GM19023 (cell line): ENCODE results near the gene ARHGEF37.
"Not testable (repeated sequence)": the region's sequence is repeated elsewhere in the genome, so short reads cannot be mapped to it uniquely, and the experiment has no call there.

Source experiments
- ATAC-seq: cut with Tn5 transposase; IDR thresholded peaks from one replicate; pipeline ENCODE4 v1.9.1; 2021; ENCODE audit warnings: mild to moderate bottlenecking, moderate library complexity; ENCODE audit not compliant: unreplicated experiment

The ARHGEF37 gene, protein sequence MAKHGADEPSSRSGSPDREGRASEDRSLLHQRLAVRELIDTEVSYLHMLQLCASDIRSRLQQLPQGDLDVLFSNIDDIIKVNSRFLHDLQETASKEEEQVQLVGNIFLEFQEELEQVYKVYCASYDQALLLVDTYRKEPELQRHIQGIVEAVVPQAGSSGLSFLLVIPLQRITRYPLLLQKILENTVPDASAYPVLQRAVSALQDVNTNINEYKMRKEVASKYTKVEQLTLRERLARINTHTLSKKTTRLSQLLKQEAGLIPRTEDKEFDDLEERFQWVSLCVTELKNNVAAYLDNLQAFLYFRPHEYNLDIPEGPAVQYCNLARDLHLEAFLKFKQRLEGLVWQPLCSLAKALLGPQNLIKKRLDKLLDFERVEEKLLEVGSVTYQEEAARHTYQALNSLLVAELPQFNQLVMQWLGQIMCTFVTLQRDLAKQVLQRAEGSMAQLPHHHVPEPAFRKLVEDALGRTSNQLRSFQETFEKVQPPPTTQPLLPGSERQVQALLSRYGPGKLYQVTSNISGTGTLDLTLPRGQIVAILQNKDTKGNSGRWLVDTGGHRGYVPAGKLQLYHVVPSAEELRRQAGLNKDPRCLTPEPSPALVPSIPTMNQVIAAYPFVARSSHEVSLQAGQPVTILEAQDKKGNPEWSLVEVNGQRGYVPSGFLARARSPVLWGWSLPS

GRCh38 chr5:149581192-149581861, at the start of gene ARHGEF37:
ARHGEF37 (plus strand) TSS chr5:149581498; CDS start chr5:149597770, 16,272 bp downstream.
- ATAC-seq, result no peak

GRCh38 chr5:149532413-149532812, 48.9 kb upstream of the ARHGEF37 start:
- no peak for ATAC-seq

DNA sequence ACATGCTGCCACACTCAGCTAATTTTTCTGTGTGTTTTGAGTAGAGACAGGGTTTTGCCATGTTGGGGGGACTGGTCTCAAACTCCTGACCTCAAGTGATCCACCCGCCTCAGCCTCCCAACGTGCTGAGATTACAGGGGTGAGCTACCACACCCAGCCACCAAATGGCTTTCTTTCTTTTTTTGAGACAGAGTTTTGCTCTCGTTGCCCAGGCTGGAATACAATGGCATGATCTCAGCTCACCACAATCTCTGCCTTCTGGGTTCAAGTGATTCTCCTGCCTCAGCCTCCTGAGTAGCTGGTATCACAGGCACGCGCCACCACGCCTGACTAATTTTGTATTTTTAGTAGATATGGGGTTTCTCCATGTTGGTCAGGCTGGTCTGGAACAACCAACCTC, 45.5 kb upstream of the ARHGEF37 start:
- not testable (repeated sequence) for ATAC-seq

GRCh38 chr5:149537374-149537975, 43.8 kb upstream of the ARHGEF37 start:
- no peak for ATAC-seq

- ATAC-seq, result no peak
Observed at GRCh38 chr5:149540089-149540488, 41.2 kb upstream of the ARHGEF37 start.

DNA sequence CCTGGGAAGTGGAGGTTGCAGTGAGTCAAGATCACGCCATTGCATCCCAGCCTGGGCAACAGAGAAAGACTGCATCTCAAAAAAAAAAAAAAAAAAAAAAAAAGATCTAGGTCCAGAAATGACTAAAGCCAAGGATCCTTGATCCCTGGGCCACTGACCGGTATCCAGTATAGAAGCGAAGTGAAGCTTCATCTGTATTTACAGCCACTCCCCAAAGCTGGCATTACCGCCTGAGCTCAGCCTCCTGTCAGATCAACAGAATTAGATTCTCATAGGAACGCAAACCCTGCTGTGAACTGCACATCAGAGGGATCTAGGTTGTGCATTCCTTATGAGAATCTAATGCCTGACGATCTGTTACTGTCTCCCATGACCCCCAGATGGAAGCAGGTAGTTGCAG, 39.4 kb upstream of the ARHGEF37 start:
- ATAC-seq, result no peak

- ATAC-seq, result no peak
Observed at GRCh38 chr5:149543361-149544027, 37.8 kb upstream of the ARHGEF37 start.

DNA sequence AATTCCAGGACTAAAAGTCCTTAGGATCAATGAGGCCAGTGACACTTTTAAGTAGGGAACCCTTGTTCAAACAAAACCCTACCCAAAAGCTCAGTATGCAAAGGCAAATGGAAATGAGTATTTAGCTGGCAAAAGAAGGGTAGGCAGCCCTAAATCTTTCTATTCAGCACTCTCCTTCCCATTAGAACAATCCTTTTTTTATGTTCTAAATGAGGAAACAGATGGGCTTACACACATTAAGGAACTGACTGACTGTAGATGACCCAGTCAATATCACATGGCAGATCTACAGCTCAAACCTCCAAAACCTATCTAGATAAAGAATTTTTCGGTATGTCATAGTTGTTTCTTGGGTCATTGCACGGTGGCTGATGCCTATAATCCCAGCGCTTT, 37.3 kb upstream of the ARHGEF37 start:
- no peak for ATAC-seq

DNA sequence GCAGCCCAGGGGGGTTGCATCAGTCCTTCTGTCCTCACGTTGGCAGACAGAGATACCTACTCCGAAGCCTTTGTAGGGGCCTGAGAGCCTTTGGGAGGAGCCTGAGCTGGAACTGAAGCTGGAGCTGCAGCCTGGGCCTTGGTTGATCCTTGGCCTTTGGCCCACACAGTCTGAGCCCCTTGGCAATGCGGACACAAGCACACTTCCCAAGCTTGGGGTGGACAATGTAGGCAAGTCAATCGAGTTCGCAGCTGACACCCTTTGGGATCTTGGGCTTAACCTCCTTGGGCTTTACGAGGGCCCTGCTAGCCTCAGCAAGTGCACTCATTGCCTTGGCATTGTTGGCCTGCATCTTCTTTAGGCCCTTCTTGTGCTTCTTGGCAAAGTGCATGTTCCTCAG, 36.0 kb upstream of the ARHGEF37 start:
- no peak for ATAC-seq

- ATAC-seq, result no peak
Observed at GRCh38 chr5:149546974-149547373, 34.3 kb upstream of the ARHGEF37 start.

GRCh38 chr5:149549461-149550267, 31.6 kb upstream of the ARHGEF37 start:
- no peak for ATAC-seq

DNA sequence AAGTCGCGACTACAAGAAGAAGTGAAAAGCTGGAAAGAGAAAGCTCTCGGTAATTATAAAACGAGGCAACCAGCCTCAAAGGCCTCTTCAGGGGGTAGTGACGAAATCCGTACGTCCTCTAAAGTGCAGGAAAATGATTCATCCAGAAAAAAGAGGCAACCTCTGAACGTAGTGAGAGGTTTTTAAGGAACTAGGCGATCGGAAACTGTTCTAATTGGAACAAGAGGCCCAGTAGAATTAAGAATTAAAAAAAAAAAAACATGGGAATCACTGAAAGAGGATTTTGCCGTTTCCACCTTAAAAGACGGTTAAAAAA, 31.1 kb upstream of the ARHGEF37 start:
- ATAC-seq, result no peak

DNA sequence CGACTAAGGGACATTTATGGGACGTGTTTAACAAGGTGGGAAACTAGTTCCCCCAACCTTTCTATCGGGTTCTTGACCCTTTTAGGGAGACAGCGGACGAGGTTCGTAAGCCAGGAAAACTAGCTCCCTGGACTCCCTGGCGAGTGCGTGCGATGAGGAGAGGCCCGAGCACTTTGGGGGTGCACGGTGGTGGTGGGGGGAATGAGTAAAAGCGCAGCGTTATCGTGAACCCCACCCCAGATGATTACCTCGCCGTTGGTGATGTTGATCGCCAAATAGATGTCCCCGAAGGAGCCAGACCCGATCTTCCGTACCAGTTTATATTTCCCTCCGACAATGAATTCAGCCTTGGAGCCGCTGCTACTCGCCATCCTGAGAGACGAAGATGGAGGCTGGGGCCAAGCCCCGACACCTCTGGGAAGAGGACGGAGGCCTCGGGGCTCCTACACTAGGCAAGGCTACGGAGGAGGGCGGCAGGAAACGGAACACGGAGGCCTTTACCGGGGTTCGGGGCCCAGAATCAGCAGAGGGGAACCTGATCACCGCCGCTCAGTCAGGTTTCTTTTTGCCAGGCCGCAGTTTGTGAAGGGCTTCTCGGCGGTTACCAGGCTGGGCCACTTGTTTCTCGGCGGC, 30.6 kb upstream of the ARHGEF37 start:
- peak; percentile 4 for ATAC-seq

DNA sequence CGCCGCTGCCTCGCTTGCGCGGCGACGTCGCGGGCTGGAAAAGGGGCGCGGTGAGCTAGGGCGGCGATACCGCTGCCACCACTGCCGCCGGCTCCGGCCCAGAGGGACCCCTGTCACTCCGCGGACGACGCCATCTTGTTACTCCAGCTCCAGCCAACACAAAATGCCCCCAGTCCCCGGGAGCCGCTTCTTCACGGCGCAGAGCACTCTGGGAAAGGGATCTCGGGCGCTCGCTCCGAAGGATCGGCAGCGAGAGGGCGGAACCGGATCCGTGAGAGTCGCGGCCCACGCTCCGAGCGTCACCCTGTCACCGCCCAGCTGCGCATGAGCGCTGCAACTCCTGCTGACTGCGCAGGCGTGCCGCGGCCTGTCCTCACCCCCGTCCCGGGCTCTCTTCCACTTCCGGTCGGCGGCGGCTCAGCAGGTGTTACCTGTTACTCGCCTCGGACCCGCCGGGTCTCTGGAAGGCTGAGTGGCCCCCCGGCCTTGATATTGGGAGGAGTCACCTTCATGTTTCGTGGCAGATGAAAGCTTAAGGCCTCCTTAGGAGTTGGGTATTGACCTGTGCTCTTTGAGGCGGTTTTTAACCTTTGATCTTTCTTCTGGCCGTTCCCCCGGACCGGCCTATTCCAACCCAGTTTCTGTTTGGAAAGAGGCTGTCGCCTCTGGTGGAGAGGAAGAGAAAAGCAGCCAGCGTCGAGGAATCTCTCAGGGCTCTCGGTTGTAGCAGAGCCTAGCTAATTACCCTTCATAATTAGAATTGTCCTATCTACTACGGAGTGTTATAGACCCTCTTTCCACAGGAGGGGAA, 29.9 kb upstream of the ARHGEF37 start, which contains the start of gene CSNK1A1:
Gene CSNK1A1 (minus strand): TSS at position 213 of the 811 bp plus-strand sequence. CDS start 475 bp downstream, outside the sequence.
- peak; percentile 89 for ATAC-seq

GRCh38 chr5:149552038-149552494, 29.2 kb upstream of the ARHGEF37 start:
- no peak for ATAC-seq

GRCh38 chr5:149552553-149553160, 28.6 kb upstream of the ARHGEF37 start:
- no peak for ATAC-seq

DNA sequence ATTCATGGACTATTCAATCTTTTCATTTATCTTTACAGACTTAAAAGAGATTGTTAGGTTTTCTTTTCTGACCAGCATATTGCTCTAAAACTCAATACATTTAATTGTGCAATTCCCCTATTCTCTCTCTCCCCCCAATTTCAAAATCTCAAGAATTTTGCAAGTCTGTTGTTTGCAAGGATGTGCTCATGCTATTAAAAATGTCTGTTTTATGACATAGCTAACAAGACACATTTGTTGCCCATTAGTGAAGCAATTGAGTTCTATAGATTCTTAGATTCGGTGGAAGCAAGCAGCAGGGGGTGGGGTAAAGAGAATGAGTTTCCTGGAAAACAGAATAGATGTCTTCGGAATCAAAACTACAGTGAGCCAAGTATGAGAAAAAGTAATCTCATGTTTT, 21.6 kb upstream of the ARHGEF37 start:
- ATAC-seq, result no peak

DNA sequence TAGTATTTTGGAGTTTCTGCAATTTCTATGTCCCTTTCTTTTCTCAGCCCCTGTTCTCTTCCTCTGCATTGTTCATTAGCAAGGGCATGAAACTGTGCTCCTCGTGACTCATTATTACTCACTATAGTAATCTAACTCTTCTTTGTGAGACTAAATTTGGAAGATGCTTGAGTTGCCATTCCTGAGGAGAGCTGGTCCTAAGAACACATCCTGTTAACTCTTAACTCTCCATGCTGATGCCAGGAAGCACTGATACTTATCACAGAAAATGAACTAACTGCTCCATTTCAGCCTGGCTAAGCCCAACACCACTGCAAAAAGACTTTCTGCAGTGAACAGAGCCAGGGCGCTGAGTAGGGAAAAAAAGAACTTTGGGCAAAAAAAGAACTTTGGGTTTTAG, 19.4 kb upstream of the ARHGEF37 start:
- ATAC-seq, result no peak
